Smooth muscle cell of the brain vasculature (primary cell): Measurements from ENCODE around the gene DOCK2.

Source experiments
- DNase-seq: peaks from one replicate; pipeline ENCODE4 v3.0.0-alpha.2; 2012; ENCODE audit warnings: low read depth, low spot score

DOCK2 gene

GRCh38 chr5:169904508-169904907 is 267.4 kb downstream of the DOCK2 start:
- no peak for DNase-seq

GRCh38 chr5:169905017-169905416 is 267.9 kb downstream of the DOCK2 start:
- DNase-seq, result no peak

GRCh38 chr5:169906745-169907649 is 269.9 kb downstream of the DOCK2 start:
- no peak for DNase-seq

- DNase-seq, result no peak
Observed at GRCh38 chr5:169908864-169909263, 271.8 kb downstream of the DOCK2 start.

- no peak for DNase-seq
Observed at GRCh38 chr5:169909945-169910344, 272.9 kb downstream of the DOCK2 start.

- DNase-seq, result no peak
Observed at GRCh38 chr5:169910393-169910792, 273.3 kb downstream of the DOCK2 start.

GRCh38 chr5:169911448-169912212 is 274.6 kb downstream of the DOCK2 start:
- no peak for DNase-seq

GRCh38 chr5:169913479-169913878 is 276.4 kb downstream of the DOCK2 start:
- no peak for DNase-seq

- DNase-seq, result peak; percentile 49
Observed at GRCh38 chr5:169914766-169915165, 277.7 kb downstream of the DOCK2 start.

GRCh38 chr5:169917500-169917899 is 280.4 kb downstream of the DOCK2 start:
- DNase-seq, result no peak

GRCh38 chr5:169918228-169918627 is 281.2 kb downstream of the DOCK2 start:
- DNase-seq, result no peak

- no peak for DNase-seq
Observed at GRCh38 chr5:169920474-169920873, 283.4 kb downstream of the DOCK2 start.

- DNase-seq, result no peak
Observed at GRCh38 chr5:169921384-169921783, 284.3 kb downstream of the DOCK2 start.

- no peak for DNase-seq
Observed at GRCh38 chr5:169921949-169922348, 284.9 kb downstream of the DOCK2 start.

GRCh38 chr5:169922474-169922873 is 285.4 kb downstream of the DOCK2 start:
- no peak for DNase-seq

GRCh38 chr5:169923988-169924387 is 286.9 kb downstream of the DOCK2 start:
- DNase-seq, result no peak

- DNase-seq, result no peak
Observed at GRCh38 chr5:169933127-169933526, 296.1 kb downstream of the DOCK2 start.

- DNase-seq, result no peak
Observed at GRCh38 chr5:169933616-169934015, 296.5 kb downstream of the DOCK2 start.

GRCh38 chr5:169934990-169935389 is 297.9 kb downstream of the DOCK2 start:
- no peak for DNase-seq

GRCh38 chr5:169935762-169936161 is 298.7 kb downstream of the DOCK2 start:
- DNase-seq, result no peak

GRCh38 chr5:169938439-169938838 is 301.4 kb downstream of the DOCK2 start:
- DNase-seq, result no peak

GRCh38 chr5:169939731-169940130 is 302.7 kb downstream of the DOCK2 start:
- no peak for DNase-seq

GRCh38 chr5:169941542-169941941 is 304.5 kb downstream of the DOCK2 start:
- no peak for DNase-seq
